Measurements from ENCODE around the gene ITSN1.
"Not testable (repeated sequence)": the region's sequence is repeated elsewhere in the genome, so short reads cannot be mapped to it uniquely, and the experiment has no call there.

The ITSN1 gene

GRCh38 chr21:33863191-33863590 lies 220.9 kb downstream of the ITSN1 start:
- not testable (repeated sequence) for DNase-seq (ENCODE audit: low read depth)

GRCh38 chr21:33864150-33864549 lies 221.8 kb downstream of the ITSN1 start:
- no peak for DNase-seq (ENCODE audit: low read depth)

- no peak for DNase-seq (ENCODE audit: low read depth)
Measured at GRCh38 chr21:33865176-33865575, 222.9 kb downstream of the ITSN1 start.

- no peak for DNase-seq (ENCODE audit: low read depth)
Measured at GRCh38 chr21:33865996-33866575, 223.8 kb downstream of the ITSN1 start.

GRCh38 chr21:33866826-33867225 lies 224.5 kb downstream of the ITSN1 start:
- DNase-seq (ENCODE audit: low read depth) = no peak

GRCh38 chr21:33867868-33868267 lies 225.6 kb downstream of the ITSN1 start:
- not testable (repeated sequence) for DNase-seq (ENCODE audit: low read depth)

GRCh38 chr21:33869873-33870272 lies 227.6 kb downstream of the ITSN1 start:
- no peak for DNase-seq (ENCODE audit: low read depth)

- no peak for DNase-seq (ENCODE audit: low read depth)
Measured at GRCh38 chr21:33870768-33871167, 228.5 kb downstream of the ITSN1 start.

- DNase-seq (ENCODE audit: low read depth) = no peak
Measured at GRCh38 chr21:33871171-33871570, 228.9 kb downstream of the ITSN1 start.

- DNase-seq (ENCODE audit: low read depth) = no peak
Measured at GRCh38 chr21:33872881-33873515, 230.7 kb downstream of the ITSN1 start.

GRCh38 chr21:33874161-33874560 lies 231.9 kb downstream of the ITSN1 start:
- no peak for DNase-seq (ENCODE audit: low read depth)

GRCh38 chr21:33875026-33875695 lies 232.9 kb downstream of the ITSN1 start:
- no peak for DNase-seq (ENCODE audit: low read depth)

- DNase-seq (ENCODE audit: low read depth) = no peak
Measured at GRCh38 chr21:33878824-33879223, 236.5 kb downstream of the ITSN1 start.

GRCh38 chr21:33880626-33881025 lies 238.3 kb downstream of the ITSN1 start:
- no peak for DNase-seq (ENCODE audit: low read depth)

GRCh38 chr21:33881689-33882440 lies 239.6 kb downstream of the ITSN1 start:
- no peak for DNase-seq (ENCODE audit: low read depth)

GRCh38 chr21:33883118-33883517 lies 240.8 kb downstream of the ITSN1 start:
- no peak for DNase-seq (ENCODE audit: low read depth)

- no peak for DNase-seq (ENCODE audit: low read depth)
Measured at GRCh38 chr21:33884376-33885171, 242.3 kb downstream of the ITSN1 start.

GRCh38 chr21:33885172-33885514 lies 242.8 kb downstream of the ITSN1 start:
- DNase-seq (ENCODE audit: low read depth) = no peak

GRCh38 chr21:33886321-33886720 lies 244.0 kb downstream of the ITSN1 start:
- no peak for DNase-seq (ENCODE audit: low read depth)

- DNase-seq (ENCODE audit: low read depth) = no peak
Measured at GRCh38 chr21:33890187-33890586, 247.9 kb downstream of the ITSN1 start.

GRCh38 chr21:33892853-33893252 lies 250.6 kb downstream of the ITSN1 start:
- no peak for DNase-seq (ENCODE audit: low read depth)

GRCh38 chr21:33893917-33894316 lies 251.6 kb downstream of the ITSN1 start:
- DNase-seq (ENCODE audit: low read depth) = no peak
